SU-DHL-6 (cell line): Measurements from ENCODE around the gene NRN1L.

ENCODE experiments used
- H2AFZ ChIP-seq: fragments of 200-600 bp; sonication (generic); 2 replicates; pipeline ENCODE4 v1.6.1; 2014; ENCODE audit warnings: low read depth, mild to moderate bottlenecking, moderate library complexity, mixed read lengths, antibody characterized with exemption, low read length; ENCODE audit not compliant: severe bottlenecking
- H3F3A ChIP-seq: fragments of 200-600 bp; shearing (Covaris generic); 2 replicates; pipeline ENCODE4 v1.6.0; 2016; ENCODE audit warnings: antibody characterized with exemption, mild to moderate bottlenecking; ENCODE audit not compliant: insufficient read depth
- H3K27ac ChIP-seq: fragments of 200-600 bp; sonication (generic); 2 replicates; pipeline ENCODE4 v1.5.1; 2016; ENCODE audit warnings: low read depth, mild to moderate bottlenecking, low read length, moderate library complexity, mixed read lengths
- H3K27me3 ChIP-seq: fragments of 200-600 bp; sonication (generic), shearing (Covaris generic); 2 replicates; pipeline ENCODE4 v1.6.0; 2014; ENCODE audit warnings: mild to moderate bottlenecking, low read length
- H3K36me3 ChIP-seq: fragments of 200-600 bp; sonication (generic); 2 replicates; pipeline ENCODE4 v1.6.1; 2014; ENCODE audit warnings: mild to moderate bottlenecking, low read length, mixed read lengths
- H3K4me2 ChIP-seq: fragments of 300-600, 200-600 bp; shearing (Covaris generic), sonication (generic); 2 replicates; pipeline ENCODE4 v1.6.0; 2014; ENCODE audit warnings: low read length, low read depth, mild to moderate bottlenecking; ENCODE audit not compliant: poor library complexity, severe bottlenecking
- H3K4me3 ChIP-seq: fragments of 200-600 bp; sonication (generic); 2 replicates; pipeline ENCODE4 v1.5.1; 2014; ENCODE audit warnings: antibody characterized with exemption, low read length, mild to moderate bottlenecking, mixed read lengths; ENCODE audit not compliant: insufficient read depth, poor library complexity, severe bottlenecking
- H3K79me2 ChIP-seq: fragments of 200-600 bp; sonication (generic); 2 replicates; pipeline ENCODE4 v1.6.1; 2014; ENCODE audit warnings: mild to moderate bottlenecking, low read length, moderate library complexity; ENCODE audit not compliant: insufficient read depth
- H3K9ac ChIP-seq: fragments of 200-600 bp; sonication (generic); 2 replicates; pipeline ENCODE4 v1.7.0; 2014; ENCODE audit warnings: mild to moderate bottlenecking, low read length
- H3K9me2 ChIP-seq: fragments of 200-600 bp; sonication (generic); replicated peaks from 2 replicates; pipeline ENCODE4 v1.6.1; 2014; ENCODE audit warnings: low read length; ENCODE audit not compliant: insufficient read depth
- H3K9me3 ChIP-seq: fragments of 200-600 bp; sonication (generic); 2 replicates; pipeline ENCODE4 v1.6.1; 2014; ENCODE audit warnings: low read length, mixed read lengths; ENCODE audit not compliant: insufficient read depth
- H4K20me1 ChIP-seq: fragments of 200-600 bp; sonication (generic); 2 replicates; pipeline ENCODE4 v1.6.1; 2014; ENCODE audit warnings: low read depth, mild to moderate bottlenecking, antibody characterized with exemption, low read length, moderate library complexity, mixed read lengths
- EZH2phosphoT487 ChIP-seq: fragments of 200-600 bp; sonication (generic), shearing (Covaris generic); conservative IDR thresholded peaks from 2 replicates; pipeline ENCODE4 v1.6.1; 2018; ENCODE audit warnings: mild to moderate bottlenecking, antibody characterized with exemption, low read length, moderate library complexity, mixed read lengths
- TF ChIP-seq, protein P1 (sequence below): fragments of 200-600 bp; sonication (generic); IDR thresholded peaks from one replicate; pipeline ENCODE4 v1.5.1; 2017; ENCODE audit warnings: antibody characterized with exemption, mild to moderate bottlenecking, low read length, moderate library complexity; ENCODE audit not compliant: insufficient read depth, poor library complexity, severe bottlenecking

Gene NRN1L

DNA sequence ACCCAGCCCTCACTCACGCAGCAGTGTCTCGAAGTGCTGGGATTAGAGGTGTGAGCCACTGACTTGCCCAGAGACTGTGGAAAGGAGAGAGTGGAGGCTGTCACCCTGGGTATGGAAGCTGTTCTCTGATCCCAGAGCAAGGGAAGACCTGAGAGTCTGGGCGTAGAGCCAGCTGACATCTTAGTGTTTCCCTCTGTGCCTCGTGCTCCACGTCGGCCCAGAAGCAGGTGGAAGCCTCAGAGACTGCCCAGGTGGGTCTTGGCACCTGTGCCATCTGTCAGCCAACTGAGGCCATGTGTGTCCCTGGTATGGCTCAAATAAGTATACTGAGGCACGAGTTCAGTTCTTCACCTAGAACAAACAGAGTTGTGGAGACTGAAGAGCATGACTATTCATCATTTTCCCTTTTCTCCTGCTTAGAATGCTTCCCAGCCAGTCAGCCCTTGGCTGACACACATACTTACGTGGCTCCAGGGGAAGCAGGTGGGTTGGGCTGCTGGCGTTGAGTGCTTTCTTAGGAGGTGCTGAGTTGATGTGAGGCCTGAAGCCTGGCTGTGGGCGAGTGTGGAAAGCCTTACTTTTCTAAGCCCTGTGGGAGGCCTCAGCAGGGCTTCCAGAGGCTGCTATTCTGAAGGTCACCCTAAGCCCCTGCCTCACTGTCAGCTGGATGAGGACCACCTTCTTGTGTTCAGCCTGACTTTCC is 38.9 kb downstream of the NRN1L start:
- Histone ChIP-seq H4K20me1 (no peaks in the 10 kb centered on the region; the same call in 1 of the 2 replicates), H3K4me3 (no peak overlapping the region), H3K9me2 (no peaks in the 10 kb centered on the region), H3F3A (no peaks in the 10 kb centered on the region), H3K9me3 (no peaks in the 10 kb centered on the region), H3K4me2 (no peak overlapping the region), H3K79me2 (no peaks in the 10 kb centered on the region), H3K27me3 (no peaks in the 10 kb centered on the region), H3K36me3 (no peaks in the 10 kb centered on the region), H3K9ac (no peak overlapping the region), H3K27ac (no peak overlapping the region), H2AFZ (no peak overlapping the region)
- TF ChIP-seq, protein P1, sequence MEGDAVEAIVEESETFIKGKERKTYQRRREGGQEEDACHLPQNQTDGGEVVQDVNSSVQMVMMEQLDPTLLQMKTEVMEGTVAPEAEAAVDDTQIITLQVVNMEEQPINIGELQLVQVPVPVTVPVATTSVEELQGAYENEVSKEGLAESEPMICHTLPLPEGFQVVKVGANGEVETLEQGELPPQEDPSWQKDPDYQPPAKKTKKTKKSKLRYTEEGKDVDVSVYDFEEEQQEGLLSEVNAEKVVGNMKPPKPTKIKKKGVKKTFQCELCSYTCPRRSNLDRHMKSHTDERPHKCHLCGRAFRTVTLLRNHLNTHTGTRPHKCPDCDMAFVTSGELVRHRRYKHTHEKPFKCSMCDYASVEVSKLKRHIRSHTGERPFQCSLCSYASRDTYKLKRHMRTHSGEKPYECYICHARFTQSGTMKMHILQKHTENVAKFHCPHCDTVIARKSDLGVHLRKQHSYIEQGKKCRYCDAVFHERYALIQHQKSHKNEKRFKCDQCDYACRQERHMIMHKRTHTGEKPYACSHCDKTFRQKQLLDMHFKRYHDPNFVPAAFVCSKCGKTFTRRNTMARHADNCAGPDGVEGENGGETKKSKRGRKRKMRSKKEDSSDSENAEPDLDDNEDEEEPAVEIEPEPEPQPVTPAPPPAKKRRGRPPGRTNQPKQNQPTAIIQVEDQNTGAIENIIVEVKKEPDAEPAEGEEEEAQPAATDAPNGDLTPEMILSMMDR, result no peak
- TF ChIP-seq EZH2phosphoT487, result no peak

DNA sequence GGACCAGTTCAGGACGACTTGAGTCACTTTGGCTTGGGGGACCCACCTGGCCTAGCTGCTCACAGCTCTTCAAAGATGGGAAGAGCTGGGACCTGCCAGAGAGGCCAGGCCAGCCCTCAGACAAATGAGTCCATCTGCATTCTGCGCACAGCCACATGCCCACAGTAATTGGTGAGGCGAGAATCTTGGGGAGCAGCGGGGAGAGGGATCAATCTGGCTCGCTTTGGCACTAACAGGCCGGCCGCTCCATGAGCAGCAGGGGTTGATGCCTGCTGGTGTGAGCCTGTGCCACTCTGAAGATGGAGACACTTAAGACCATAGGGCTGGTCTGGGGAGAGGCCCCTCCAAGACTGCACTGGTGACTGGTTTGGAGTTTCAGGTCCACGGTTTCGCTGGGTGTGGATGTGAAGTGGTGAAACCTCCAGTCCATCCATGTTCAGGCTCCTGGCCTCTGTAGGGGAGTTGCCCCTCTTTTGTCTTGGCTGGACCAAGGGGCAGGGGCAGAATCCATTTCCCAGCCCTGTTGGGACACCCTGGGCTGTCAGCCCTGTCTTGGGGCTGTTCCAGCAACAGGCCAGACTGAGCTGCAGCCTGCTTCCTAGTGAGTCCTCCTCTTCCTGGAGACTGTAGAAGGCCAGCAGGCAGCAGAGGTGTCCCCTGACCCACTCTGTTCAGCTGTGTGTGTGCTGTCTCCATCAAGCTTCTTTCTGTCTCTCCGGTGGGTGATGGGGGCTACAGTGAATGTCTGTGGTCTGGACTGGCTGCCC is 39.6 kb downstream of the NRN1L start:
- TF ChIP-seq EZH2phosphoT487, result no peak
- TF ChIP-seq, protein P1, result no peak

DNA sequence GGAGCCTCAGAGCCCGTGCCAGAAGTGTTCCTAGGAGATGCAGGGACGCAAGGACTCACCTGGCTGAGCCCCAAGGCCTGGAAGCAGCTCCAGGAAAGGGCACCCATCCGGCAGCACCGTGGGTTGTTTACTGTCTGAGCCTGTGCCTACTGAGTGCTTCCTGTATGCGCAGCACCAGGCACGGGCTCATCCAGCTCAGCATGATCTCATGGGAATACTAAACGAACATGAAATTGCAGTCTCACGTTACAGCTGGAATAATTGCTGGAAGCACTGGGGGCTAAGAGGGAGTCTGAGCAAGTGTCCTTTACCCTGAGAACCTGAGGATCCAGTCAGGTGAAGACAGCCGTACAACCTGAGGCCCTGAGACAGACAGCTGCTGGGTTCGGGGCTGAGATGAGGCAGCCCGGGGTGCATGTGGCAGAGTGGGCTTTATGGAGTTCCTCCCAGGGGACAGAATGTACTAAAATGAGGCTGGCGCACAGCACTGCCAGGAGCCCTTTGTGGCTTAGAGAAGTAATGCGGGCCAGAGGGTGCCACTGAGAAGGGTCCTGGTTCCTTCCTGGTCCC is 41.6 kb downstream of the NRN1L start:
- H3F3A ChIP-seq, result no peaks in the 10 kb centered on the region
- no peaks in the 10 kb centered on the region for H3K27me3 ChIP-seq
- no peak overlapping the region for H3K9ac ChIP-seq
- H2AFZ ChIP-seq, result no peak overlapping the region
- TF ChIP-seq, protein P1, result no peak
- TF ChIP-seq EZH2phosphoT487, result no peak
- H3K27ac ChIP-seq, result no peak overlapping the region
- H3K79me2 ChIP-seq, result no peaks in the 10 kb centered on the region
- H3K9me2 ChIP-seq, result no peaks in the 10 kb centered on the region
- H3K4me2 ChIP-seq, result no peak overlapping the region
- no peaks in the 10 kb centered on the region for H3K9me3 ChIP-seq
- no peaks in the 10 kb centered on the region for H3K36me3 ChIP-seq
- no peak overlapping the region for H3K4me3 ChIP-seq
- no peaks in the 10 kb centered on the region; the same call in 1 of the 2 replicates for H4K20me1 ChIP-seq

More for the DNA sequence above, 39.6 kb downstream of the NRN1L start:
- H3K79me2 ChIP-seq, result no peaks in the 10 kb centered on the region
- H3K9me2 ChIP-seq, result no peaks in the 10 kb centered on the region
- H3K27me3 ChIP-seq, result no peaks in the 10 kb centered on the region
- no peak overlapping the region for H3K27ac ChIP-seq
- no peaks in the 10 kb centered on the region for H3K36me3 ChIP-seq
- no peak overlapping the region for H3K9ac ChIP-seq
- no peaks in the 10 kb centered on the region for H3F3A ChIP-seq
- H3K4me2 ChIP-seq, result no peak overlapping the region
- no peaks in the 10 kb centered on the region; the same call in 1 of the 2 replicates for H4K20me1 ChIP-seq
- no peak overlapping the region for H2AFZ ChIP-seq
- no peaks in the 10 kb centered on the region for H3K9me3 ChIP-seq
- H3K4me3 ChIP-seq, result no peak overlapping the region
